Measurements from ENCODE around the gene MAPK12. TPM values are rescaled to one million over a fixed set of nuclear protein-coding genes. Genes with fewer than 3 reads are reported as not detected.
A peak's percentile ranks its signal among the peaks of the same experiment; 100 is the strongest.

Gene MAPK12
- total and polyA plus RNA-seq, 2 donors (not counting 1 experiment from before 2014, with no cell fraction given) = 6.5 to 7.8 TPM

DNA sequence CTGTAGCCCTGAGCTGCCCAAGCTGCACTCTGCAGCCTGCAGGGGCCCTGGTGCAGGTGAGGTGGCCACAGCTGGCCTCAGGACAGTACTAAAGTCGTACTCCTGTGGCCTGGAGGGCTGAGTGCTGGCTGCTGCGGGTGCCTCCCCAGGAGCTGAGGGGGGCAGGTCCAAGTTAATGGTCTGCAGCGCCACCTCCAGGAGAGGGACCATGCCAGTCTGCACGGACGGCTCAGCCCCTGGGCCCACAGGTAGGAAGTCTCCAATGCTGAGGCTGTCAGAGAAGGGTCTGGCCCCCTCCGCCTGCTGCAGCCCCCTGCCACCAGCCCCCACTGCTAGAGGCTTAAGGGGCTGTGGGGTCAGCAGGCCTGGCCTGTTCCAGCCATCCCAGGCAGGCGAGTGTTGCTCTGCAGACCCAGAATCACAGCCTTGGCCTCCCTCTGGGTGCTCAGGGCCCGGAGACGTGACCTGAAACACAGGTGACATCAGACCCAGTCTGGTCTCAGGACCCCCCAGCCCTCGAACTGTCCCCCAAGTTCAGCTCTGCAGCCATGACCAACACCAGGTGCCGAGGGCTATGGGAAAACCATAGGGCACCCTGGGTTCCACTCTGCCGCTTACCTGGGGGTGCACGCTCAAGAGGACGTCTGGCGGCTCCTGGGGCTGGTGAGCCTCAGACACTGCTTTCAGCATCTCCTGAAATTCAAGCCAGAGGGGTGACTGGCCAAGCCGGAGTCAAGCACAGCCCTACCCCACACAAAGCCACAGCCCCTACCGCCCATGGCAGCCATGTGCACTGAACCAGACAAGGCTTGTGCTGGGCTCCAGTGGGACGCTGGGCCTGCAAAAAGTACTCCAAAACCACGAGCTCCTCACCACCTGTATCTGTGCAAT lies 39.8 kb downstream of the MAPK12 start:
- H3K9me3 Mint-ChIP-seq (ENCODE audit: insufficient read depth) = no peaks in the 10 kb centered on the region
- peak; percentile 36 for DNase-seq
- ChIA-PET CTCF (interaction anchor here (0.6 to 3.5 kb wide), 5 partner anchors 16 to 291 kb away, joined by 3 to 11 read pairs (median 4); no protein-coding TSS in a partner anchor), POLR2A (no interaction called here)
- WGBS (ENCODE audit: insufficient coverage) = 92% methylated on average over 17 of the region's 19 CpGs
- Histone ChIP-seq H3K4me2 (replicated peaks; ENCODE audit: low read depth, low read length, poor library complexity, severe bottlenecking) (no peak overlapping the region), H3K9ac (ENCODE audit: low read length) (no peak overlapping the region), H3K4me3 (ENCODE audit: control extremely low read depth in 1 of 5, extremely low read depth in 1 of 5, insufficient read depth in 1 of 5, low read depth in 2 of 5, low read length in 4 of 5) (no peak overlapping the region), H3K36me3 (replicated peaks in 1 of 2; ENCODE audit: control extremely low read depth in 1 of 2, control insufficient read depth in 1 of 2, extremely low read depth in 1 of 2, insufficient read depth in 2 of 2, low read length in 1 of 2) (peaks cover 0 to 72% of the 10 kb centered on the region in 2 experiments), H3K4me1 (ENCODE audit: control insufficient read depth in 2 of 2, insufficient read depth in 2 of 2, low read length in 2 of 2) (no peaks in the 10 kb centered on the region), H3K79me2 (ENCODE audit: control insufficient read depth, insufficient read depth, low read length) (peaks cover 5% of the 10 kb centered on the region), H3K27me3 (replicated peaks in 1 of 4; ENCODE audit: control extremely low read depth in 1 of 4, control insufficient read depth in 3 of 4, insufficient read depth in 4 of 4, low read length in 3 of 4) (no peaks in the 10 kb centered on the region), H3K27ac (ENCODE audit: low read length in 2 of 2) (no peak overlapping the region), H3K9me3 (ENCODE audit: control extremely low read depth in 1 of 3, control insufficient read depth in 2 of 3, insufficient read depth in 1 of 3, low read length in 2 of 3) (no peaks in the 10 kb centered on the region), H4K20me1 (ENCODE audit: control insufficient read depth, insufficient read depth, low read length, poor library complexity, severe bottlenecking) (peaks cover 5% of the 10 kb centered on the region), H2AFZ (ENCODE audit: insufficient read depth, low read depth, low read length, poor library complexity, severe bottlenecking) (no peak overlapping the region)
- intact Hi-C loops (cut with micrococcal nuclease) = no loop called here
- no peak overlapping the region for H3K27ac Mint-ChIP-seq
- H3K27me3 Mint-ChIP-seq = no peaks in the 10 kb centered on the region
- H3K4me1 Mint-ChIP-seq = no peaks in the 10 kb centered on the region
- TF ChIP-seq, protein P1, sequence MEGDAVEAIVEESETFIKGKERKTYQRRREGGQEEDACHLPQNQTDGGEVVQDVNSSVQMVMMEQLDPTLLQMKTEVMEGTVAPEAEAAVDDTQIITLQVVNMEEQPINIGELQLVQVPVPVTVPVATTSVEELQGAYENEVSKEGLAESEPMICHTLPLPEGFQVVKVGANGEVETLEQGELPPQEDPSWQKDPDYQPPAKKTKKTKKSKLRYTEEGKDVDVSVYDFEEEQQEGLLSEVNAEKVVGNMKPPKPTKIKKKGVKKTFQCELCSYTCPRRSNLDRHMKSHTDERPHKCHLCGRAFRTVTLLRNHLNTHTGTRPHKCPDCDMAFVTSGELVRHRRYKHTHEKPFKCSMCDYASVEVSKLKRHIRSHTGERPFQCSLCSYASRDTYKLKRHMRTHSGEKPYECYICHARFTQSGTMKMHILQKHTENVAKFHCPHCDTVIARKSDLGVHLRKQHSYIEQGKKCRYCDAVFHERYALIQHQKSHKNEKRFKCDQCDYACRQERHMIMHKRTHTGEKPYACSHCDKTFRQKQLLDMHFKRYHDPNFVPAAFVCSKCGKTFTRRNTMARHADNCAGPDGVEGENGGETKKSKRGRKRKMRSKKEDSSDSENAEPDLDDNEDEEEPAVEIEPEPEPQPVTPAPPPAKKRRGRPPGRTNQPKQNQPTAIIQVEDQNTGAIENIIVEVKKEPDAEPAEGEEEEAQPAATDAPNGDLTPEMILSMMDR (IDR thresholded peaks at IDR 0.05) = peak; percentile 18
- no peak for TF ChIP-seq EZH2 (IDR thresholded peaks at IDR 0.05; ENCODE audit: borderline replicate concordance, insufficient read depth, low read depth, low read length, poor library complexity, severe bottlenecking)
- ATAC-seq (ENCODE audit: low read depth) = peak; percentile 11
- H3K4me3 Mint-ChIP-seq = no peak overlapping the region

All from B cell (primary cell).